ENCODE measurements around the gene ATL3.
"Not testable (repeated sequence)": the region's sequence is repeated elsewhere in the genome, so short reads cannot be mapped to it uniquely, and the experiment has no call there.

ATL3 gene

GRCh38 chr11:63667995-63668795 lies 3.0 kb downstream of the ATL3 start:
- H3K4me3 Mint-ChIP-seq: no peak overlapping the region
- no peak overlapping the region for H3K27ac Mint-ChIP-seq
- no peaks in the 10 kb centered on the region for H3K27me3 Mint-ChIP-seq
- no peaks in the 10 kb centered on the region for H3K9me3 Mint-ChIP-seq
- DNase-seq (ENCODE audit: low spot score in 2 of 2): no peak
- peaks cover 4% of the 10 kb centered on the region for H3K36me3 Mint-ChIP-seq
- peaks cover 22% of the 10 kb centered on the region for H3K4me1 Mint-ChIP-seq
- no peak for ATAC-seq (ENCODE audit: low read depth)

- DNase-seq (ENCODE audit: low spot score in 2 of 2): no peak
- Mint-ChIP-seq H3K27me3 (no peaks in the 10 kb centered on the region), H3K9me3 (no peaks in the 10 kb centered on the region), H3K36me3 (peaks cover 4% of the 10 kb centered on the region), H3K27ac (no peak overlapping the region), H3K4me3 (no peak overlapping the region), H3K4me1 (peaks cover 20% of the 10 kb centered on the region)
- ATAC-seq (ENCODE audit: low read depth): no peak
Measured at GRCh38 chr11:63666874-63667273, 4.3 kb downstream of the ATL3 start.

GRCh38 chr11:63663809-63664208 lies 7.4 kb downstream of the ATL3 start:
- ATAC-seq (ENCODE audit: low read depth) (no peak), DNase-seq (ENCODE audit: low spot score in 2 of 2) (no peak)
- Mint-ChIP-seq H3K9me3 (no peaks in the 10 kb centered on the region), H3K4me3 (no peak overlapping the region), H3K36me3 (peaks cover 5% of the 10 kb centered on the region), H3K27ac (no peak overlapping the region), H3K27me3 (no peaks in the 10 kb centered on the region), H3K4me1 (peaks cover 21% of the 10 kb centered on the region)

- DNase-seq (ENCODE audit: low spot score in 2 of 2): no peak
- no peak for ATAC-seq (ENCODE audit: low read depth)
- Mint-ChIP-seq H3K27me3 (no peaks in the 10 kb centered on the region), H3K27ac (no peak overlapping the region), H3K4me3 (no peak overlapping the region), H3K36me3 (peaks cover 7% of the 10 kb centered on the region), H3K9me3 (no peaks in the 10 kb centered on the region), H3K4me1 (peaks cover 16% of the 10 kb centered on the region)
Measured at GRCh38 chr11:63660972-63661371, 10.2 kb downstream of the ATL3 start.

GRCh38 chr11:63652671-63653070 lies 18.5 kb downstream of the ATL3 start:
- no peak overlapping the region for H3K27ac Mint-ChIP-seq
- peaks cover 26% of the 10 kb centered on the region for H3K36me3 Mint-ChIP-seq
- no peak overlapping the region for H3K4me3 Mint-ChIP-seq

GRCh38 chr11:63643205-63643604 lies 28.0 kb downstream of the ATL3 start:
- H3K27me3 Mint-ChIP-seq: no peaks in the 10 kb centered on the region
- no peaks in the 10 kb centered on the region for H3K9me3 Mint-ChIP-seq
- H3K4me1 Mint-ChIP-seq: no peaks in the 10 kb centered on the region
- ATAC-seq (ENCODE audit: low read depth) (no peak), DNase-seq (ENCODE audit: low spot score in 2 of 2) (no peak)
- H3K27ac Mint-ChIP-seq: peak overlapping the region; percentile 16
- peaks cover 22% of the 10 kb centered on the region for H3K36me3 Mint-ChIP-seq
- H3K4me3 Mint-ChIP-seq: no peak overlapping the region

More at GRCh38 chr11:63652671-63653070, 18.5 kb downstream of the ATL3 start:
- ATAC-seq (ENCODE audit: low read depth): no peak
- no peaks in the 10 kb centered on the region for H3K9me3 Mint-ChIP-seq
- DNase-seq (ENCODE audit: low spot score in 2 of 2): no peak
- H3K27me3 Mint-ChIP-seq: no peaks in the 10 kb centered on the region
- peaks cover 5% of the 10 kb centered on the region for H3K4me1 Mint-ChIP-seq

- Mint-ChIP-seq H3K36me3 (peaks cover 15% of the 10 kb centered on the region), H3K27ac (peak overlapping the region; percentile 29), H3K4me3 (no peak overlapping the region), H3K27me3 (no peaks in the 10 kb centered on the region), H3K4me1 (no peaks in the 10 kb centered on the region), H3K9me3 (no peaks in the 10 kb centered on the region)
- no peak for DNase-seq (ENCODE audit: low spot score in 2 of 2)
- ATAC-seq (ENCODE audit: low read depth): no peak
Measured at GRCh38 chr11:63641727-63642126, 29.4 kb downstream of the ATL3 start.

- no peak overlapping the region for H3K4me3 Mint-ChIP-seq
- no peak for DNase-seq (ENCODE audit: low spot score in 2 of 2)
- peaks cover 3% of the 10 kb centered on the region for H3K4me1 Mint-ChIP-seq
- ATAC-seq (ENCODE audit: low read depth): no peak
- peak overlapping the region; percentile 18 for H3K27ac Mint-ChIP-seq
- H3K36me3 Mint-ChIP-seq: peaks cover 10% of the 10 kb centered on the region
- no peaks in the 10 kb centered on the region for H3K27me3 Mint-ChIP-seq
- H3K9me3 Mint-ChIP-seq: no peaks in the 10 kb centered on the region
Measured at GRCh38 chr11:63639199-63639832, 31.9 kb downstream of the ATL3 start.

- not testable (repeated sequence) for ATAC-seq (ENCODE audit: low read depth); H3K4me3 Mint-ChIP-seq; DNase-seq (ENCODE audit: low spot score in 2 of 2); H3K4me1 Mint-ChIP-seq; H3K27me3 Mint-ChIP-seq; H3K9me3 Mint-ChIP-seq; H3K27ac Mint-ChIP-seq; H3K36me3 Mint-ChIP-seq
Measured at GRCh38 chr11:63638436-63638835, 32.7 kb downstream of the ATL3 start.

GRCh38 chr11:63635762-63636465 lies 35.3 kb downstream of the ATL3 start:
- peak; percentile 73 for ATAC-seq (ENCODE audit: low read depth)
- peak; percentile 58 to 67 for DNase-seq (ENCODE audit: low spot score in 2 of 2)
- Mint-ChIP-seq H3K9me3 (no peaks in the 10 kb centered on the region), H3K27me3 (no peaks in the 10 kb centered on the region), H3K4me3 (no peak overlapping the region), H3K27ac (no peak overlapping the region), H3K4me1 (peaks cover 10% of the 10 kb centered on the region), H3K36me3 (peaks cover 16% of the 10 kb centered on the region)

- Mint-ChIP-seq H3K36me3 (peaks cover 19% of the 10 kb centered on the region), H3K27me3 (no peaks in the 10 kb centered on the region), H3K9me3 (no peaks in the 10 kb centered on the region), H3K27ac (no peak overlapping the region), H3K4me3 (no peak overlapping the region), H3K4me1 (peaks cover 7% of the 10 kb centered on the region)
- ATAC-seq (ENCODE audit: low read depth) (no peak), DNase-seq (ENCODE audit: low spot score in 2 of 2) (no peak)
Measured at GRCh38 chr11:63629426-63629825, 41.8 kb downstream of the ATL3 start.

GRCh38 chr11:63623513-63624140 lies 47.5 kb downstream of the ATL3 start:
- Mint-ChIP-seq H3K27ac (peak overlapping the region; percentile 47), H3K36me3 (no peaks in the 10 kb centered on the region), H3K9me3 (no peaks in the 10 kb centered on the region), H3K4me3 (no peak overlapping the region), H3K27me3 (peaks cover 11% of the 10 kb centered on the region), H3K4me1 (peaks cover 9% of the 10 kb centered on the region)
- ATAC-seq (ENCODE audit: low read depth): no peak
- DNase-seq (ENCODE audit: low spot score in 2 of 2): no peak

GRCh38 chr11:63622323-63622722 lies 48.9 kb downstream of the ATL3 start:
- Mint-ChIP-seq H3K27me3 (peaks cover 11% of the 10 kb centered on the region), H3K36me3 (no peaks in the 10 kb centered on the region), H3K27ac (no peak overlapping the region), H3K4me3 (no peak overlapping the region), H3K9me3 (no peaks in the 10 kb centered on the region), H3K4me1 (peaks cover 9% of the 10 kb centered on the region)
- no peak for DNase-seq (ENCODE audit: low spot score in 2 of 2)
- ATAC-seq (ENCODE audit: low read depth): no peak

GRCh38 chr11:63621071-63621470 lies 50.1 kb downstream of the ATL3 start:
- H3K4me1 Mint-ChIP-seq: peaks cover 9% of the 10 kb centered on the region
- no peak for DNase-seq (ENCODE audit: low spot score in 2 of 2)
- H3K36me3 Mint-ChIP-seq: no peaks in the 10 kb centered on the region
- no peak for ATAC-seq (ENCODE audit: low read depth)
- peaks cover 11% of the 10 kb centered on the region for H3K27me3 Mint-ChIP-seq
- no peaks in the 10 kb centered on the region for H3K9me3 Mint-ChIP-seq
- no peak overlapping the region for H3K27ac Mint-ChIP-seq
- no peak overlapping the region for H3K4me3 Mint-ChIP-seq
